Mesenchymal stem cell (in vitro differentiated cells and primary cell): ENCODE results near the gene GRIK4.

Experiments
- DNase-seq: peaks from one replicate; pipeline ENCODE4 v3.0.0-alpha.2; 2013
- H2AFZ ChIP-seq: one replicate; pipeline ENCODE4 v1.6.1; 2013; ENCODE audit warnings: low read depth, mild to moderate bottlenecking, control low read depth, inconsistent platforms, low read length, moderate library complexity
- H2AK5ac ChIP-seq: 2 replicates; pipeline ENCODE4 v1.6.1; 2013; ENCODE audit warnings: low read length, moderate library complexity, mild to moderate bottlenecking, inconsistent platforms; ENCODE audit not compliant: severe bottlenecking
- H2BK120ac ChIP-seq: one replicate; pipeline ENCODE4 v1.6.1; 2013; ENCODE audit warnings: low read depth, mild to moderate bottlenecking, inconsistent platforms, low read length, moderate library complexity
- H2BK12ac ChIP-seq, 2 experiments: one replicate each; pipeline ENCODE4 v1.6.1; 2013; ENCODE audit warnings: inconsistent platforms in 2 of 2, low read length in 2 of 2, mild to moderate bottlenecking in 2 of 2, moderate library complexity in 2 of 2, control low read depth in 1 of 2
- H2BK15ac ChIP-seq: one replicate; pipeline ENCODE4 v1.6.1; 2013; ENCODE audit warnings: mild to moderate bottlenecking, low read depth, inconsistent platforms; ENCODE audit not compliant: poor library complexity, severe bottlenecking
- H2BK5ac ChIP-seq: 2 replicates; pipeline ENCODE4 v1.6.1; 2013; ENCODE audit warnings: low read depth, mild to moderate bottlenecking, low read length, control low read depth, inconsistent platforms; ENCODE audit not compliant: poor library complexity, severe bottlenecking
- H3K14ac ChIP-seq, 2 experiments: one replicate each; pipeline ENCODE4 v1.6.1; 2013; ENCODE audit warnings: inconsistent platforms in 2 of 2, low read length in 2 of 2, control low read depth in 1 of 2, mild to moderate bottlenecking in 1 of 2, moderate library complexity in 1 of 2
- H3K18ac ChIP-seq, 2 experiments: one replicate each; pipeline ENCODE4 v1.6.1; 2013; ENCODE audit warnings: inconsistent platforms in 2 of 2, low read length in 2 of 2, control low read depth in 1 of 2, low read depth in 1 of 2, mild to moderate bottlenecking in 1 of 2
- H3K23ac ChIP-seq, 2 experiments: one replicate each; pipeline ENCODE4 v1.6.1; 2013; ENCODE audit warnings: inconsistent platforms in 2 of 2, low read length in 2 of 2, mild to moderate bottlenecking in 2 of 2, moderate library complexity in 2 of 2, control low read depth in 1 of 2
- H3K27ac ChIP-seq: 2 replicates; pipeline ENCODE4 v1.5.1; 2013; ENCODE audit warnings: mild to moderate bottlenecking, moderate library complexity, low read length, control low read depth, inconsistent platforms; ENCODE audit not compliant: poor library complexity, severe bottlenecking
- H3K27me3 ChIP-seq, 2 experiments: 2 replicates each; pipeline versions ENCODE4 v1.6.1 to v1.7.0; 2013; ENCODE audit warnings: low read length in 2 of 2, mild to moderate bottlenecking in 2 of 2, moderate library complexity in 2 of 2, control low read depth in 1 of 2, inconsistent platforms in 1 of 2; ENCODE audit not compliant: control insufficient read depth in 1 of 2, insufficient read depth in 1 of 2
- H3K36me3 ChIP-seq, 2 experiments: 2 replicates each; pipeline versions ENCODE4 v1.6.1 to v1.7.0; 2013; ENCODE audit warnings: low read length in 2 of 2, control low read depth in 1 of 2, inconsistent platforms in 1 of 2, low read depth in 1 of 2, mild to moderate bottlenecking in 1 of 2; ENCODE audit not compliant: insufficient read depth in 2 of 2, control insufficient read depth in 1 of 2
- H3K4ac ChIP-seq, 2 experiments: one replicate each; pipeline ENCODE4 v1.6.1; 2013; ENCODE audit warnings: inconsistent platforms in 2 of 2, low read length in 2 of 2, mild to moderate bottlenecking in 2 of 2, moderate library complexity in 2 of 2, control low read depth in 1 of 2, low read depth in 1 of 2
- H3K4me1 ChIP-seq: 2 replicates; pipeline ENCODE4 v1.6.1; 2013; ENCODE audit warnings: low read depth, low read length, control low read depth; ENCODE audit not compliant: control insufficient read depth, insufficient read depth
- H3K4me2 ChIP-seq: 2 replicates; pipeline ENCODE4 v1.6.1; 2013; ENCODE audit warnings: low read length, mild to moderate bottlenecking, inconsistent platforms; ENCODE audit not compliant: poor library complexity, severe bottlenecking
- H3K4me3 ChIP-seq, 2 experiments: 2 replicates each; pipeline versions ENCODE4 v1.5.1 to v1.7.0; 2013; ENCODE audit warnings: low read length in 2 of 2, mild to moderate bottlenecking in 2 of 2, control low read depth in 1 of 2, low read depth in 1 of 2; ENCODE audit not compliant: insufficient read depth in 1 of 2
- H3K79me1 ChIP-seq: replicated peaks from 2 replicates; pipeline ENCODE4 v1.6.1; 2013; ENCODE audit warnings: mild to moderate bottlenecking, control low read depth, low read length, inconsistent platforms; ENCODE audit not compliant: poor library complexity, severe bottlenecking
- H3K9ac ChIP-seq: 2 replicates; pipeline ENCODE4 v1.7.0; 2013; ENCODE audit warnings: mild to moderate bottlenecking, low read length, moderate library complexity
- H3K9me3 ChIP-seq: 2 replicates; pipeline ENCODE4 v1.7.0; 2013; ENCODE audit warnings: mild to moderate bottlenecking, low read length; ENCODE audit not compliant: control insufficient read depth
- H4K8ac ChIP-seq: one replicate; pipeline ENCODE4 v1.6.1; 2013; ENCODE audit warnings: inconsistent platforms, mild to moderate bottlenecking, low read length, moderate library complexity
- H4K91ac ChIP-seq: one replicate; pipeline ENCODE4 v1.6.1; 2013; ENCODE audit warnings: mild to moderate bottlenecking, low read length, inconsistent platforms
- WGBS: methylation state at CpG from one replicate; pipeline ENCODE4 v1.1.7; 2013; ENCODE audit warnings: mixed read lengths; 5-methylcytosine and 5-hydroxymethylcytosine counted together

The GRIK4 gene

GRCh38 chr11:120985718-120986569 lies 474.4 kb downstream of the GRIK4 start:
- peak overlapping the region in 1 of 2 experiments; percentile 48 for H2BK12ac ChIP-seq
- no peaks in the 10 kb centered on the region for H3K36me3 ChIP-seq
- H3K14ac ChIP-seq = peak overlapping the region in 1 of 2 experiments; percentile 57
- H3K4ac ChIP-seq = no peak overlapping the region
- H3K18ac ChIP-seq = peak overlapping the region in 1 of 2 experiments; percentile 41
- H2BK15ac ChIP-seq = no peak overlapping the region
- no peak overlapping the region for H2AK5ac ChIP-seq
- WGBS = 3% methylated on average over 62 of the region's 72 CpGs
- no peak overlapping the region for H2AFZ ChIP-seq
- H3K23ac ChIP-seq = peak overlapping the region in 1 of 2 experiments; percentile 80
- no peak overlapping the region for H2BK120ac ChIP-seq
- H3K9me3 ChIP-seq = no peaks in the 10 kb centered on the region
- H4K91ac ChIP-seq = no peak overlapping the region
- peak overlapping the region; percentile 73 for H3K9ac ChIP-seq
- no peak overlapping the region for H3K27ac ChIP-seq
- H3K27me3 ChIP-seq = peaks cover 42 to 51% of the 10 kb centered on the region in 2 experiments
- H3K4me3 ChIP-seq = peak overlapping the region; percentile 60 to 71
- H3K79me1 ChIP-seq = no peaks in the 10 kb centered on the region
- DNase-seq = peak; percentile 76
- peaks cover 7% of the 10 kb centered on the region for H3K4me1 ChIP-seq
- peak overlapping the region; percentile 8 for H4K8ac ChIP-seq
- peak overlapping the region; percentile 95 for H3K4me2 ChIP-seq
- H2BK5ac ChIP-seq = no peak overlapping the region

GRCh38 chr11:120988603-120989002 lies 477.1 kb downstream of the GRIK4 start:
- 70% methylated on average over 1 of the region's 1 CpG for WGBS
- H4K91ac ChIP-seq = no peak overlapping the region

GRCh38 chr11:120991830-120992686 lies 480.5 kb downstream of the GRIK4 start:
- Histone ChIP-seq H4K8ac (no peak overlapping the region), H3K23ac (peak overlapping the region in 1 of 2 experiments; percentile 9), H3K27ac (no peak overlapping the region), H3K4me1 (no peaks in the 10 kb centered on the region), H3K4me2 (no peak overlapping the region), H2BK5ac (no peak overlapping the region), H3K36me3 (no peaks in the 10 kb centered on the region), H3K18ac (no peak overlapping the region), H2BK15ac (no peak overlapping the region), H2BK12ac (no peak overlapping the region), H2AFZ (no peak overlapping the region), H4K91ac (no peak overlapping the region), H3K79me1 (no peaks in the 10 kb centered on the region), H3K14ac (peak overlapping the region in 1 of 2 experiments; percentile 74), H3K4me3 (no peak overlapping the region), H3K4ac (no peak overlapping the region), H3K9ac (no peak overlapping the region), H2BK120ac (no peak overlapping the region), H2AK5ac (no peak overlapping the region), H3K9me3 (no peaks in the 10 kb centered on the region), H3K27me3 (peaks cover 36 to 57% of the 10 kb centered on the region in 2 experiments)
- 89% methylated on average over 5 of the region's 10 CpGs for WGBS
- DNase-seq = no peak

More at GRCh38 chr11:120988603-120989002, 477.1 kb downstream of the GRIK4 start:
- Histone ChIP-seq H2BK120ac (no peak overlapping the region), H2BK5ac (no peak overlapping the region), H3K14ac (no peak overlapping the region), H2AK5ac (no peak overlapping the region), H3K23ac (no peak overlapping the region), H3K4me2 (no peak overlapping the region), H3K9ac (no peak overlapping the region), H3K18ac (no peak overlapping the region), H3K36me3 (no peaks in the 10 kb centered on the region), H3K27ac (no peak overlapping the region), H3K4me3 (no peak overlapping the region), H2BK15ac (no peak overlapping the region), H2BK12ac (no peak overlapping the region), H3K4ac (no peak overlapping the region), H3K27me3 (peaks cover 48 to 56% of the 10 kb centered on the region in 2 experiments), H3K4me1 (peaks cover 7% of the 10 kb centered on the region), H2AFZ (no peak overlapping the region), H4K8ac (no peak overlapping the region), H3K79me1 (no peaks in the 10 kb centered on the region), H3K9me3 (no peaks in the 10 kb centered on the region)
- peak; percentile 12 for DNase-seq
